ENCODE results near the gene ZNF207.
"Not testable (repeated sequence)": the region's sequence is repeated elsewhere in the genome, so short reads cannot be mapped to it uniquely, and the experiment has no call there.

Gene ZNF207

GRCh38 chr17:32335687-32336086 lies 14.3 kb upstream of the ZNF207 start:
- no peak for DNase-seq

GRCh38 chr17:32341141-32341856 lies 8.7 kb upstream of the ZNF207 start:
- DNase-seq: no peak

GRCh38 chr17:32341857-32342602 lies 7.9 kb upstream of the ZNF207 start, which contains the start of gene C17orf75:
Gene C17orf75 (minus strand): TSS chr17:32342173. CDS start chr17:32342139, 34 bp downstream.
- DNase-seq: no peak

GRCh38 chr17:32342603-32343325 lies 7.2 kb upstream of the ZNF207 start:
- no peak for DNase-seq

- no peak for DNase-seq
Measured at GRCh38 chr17:32345951-32346600, 3.9 kb upstream of the ZNF207 start.

- DNase-seq: no peak
Measured at GRCh38 chr17:32348483-32348800, 1.5 kb upstream of the ZNF207 start.

GRCh38 chr17:32349503-32349853 lies 479 bp upstream of the ZNF207 start:
- DNase-seq: no peak

- DNase-seq: no peak
Measured at GRCh38 chr17:32350666-32351418, 885 bp downstream of the ZNF207 start.

- DNase-seq: not testable (repeated sequence)
Measured at GRCh38 chr17:32352734-32353133, 2.8 kb downstream of the ZNF207 start.

- DNase-seq: no peak
Measured at GRCh38 chr17:32355649-32356377, 5.9 kb downstream of the ZNF207 start.

- DNase-seq: no peak
Measured at GRCh38 chr17:32356378-32356743, 6.4 kb downstream of the ZNF207 start.

- no peak for DNase-seq
Measured at GRCh38 chr17:32356750-32357149, 6.8 kb downstream of the ZNF207 start.

- no peak for DNase-seq
Measured at GRCh38 chr17:32357615-32358014, 7.7 kb downstream of the ZNF207 start.

GRCh38 chr17:32361270-32361669 lies 11.3 kb downstream of the ZNF207 start:
- DNase-seq: no peak

- DNase-seq: no peak
Measured at GRCh38 chr17:32370426-32370825, 20.5 kb downstream of the ZNF207 start.

GRCh38 chr17:32382526-32383223 lies 32.7 kb downstream of the ZNF207 start:
- no peak for DNase-seq

GRCh38 chr17:32383926-32384434 lies 34.0 kb downstream of the ZNF207 start:
- no peak for DNase-seq

- no peak for DNase-seq
Measured at GRCh38 chr17:32385121-32385520, 35.2 kb downstream of the ZNF207 start.

GRCh38 chr17:32385971-32386370 lies 36.0 kb downstream of the ZNF207 start:
- no peak for DNase-seq

- no peak for DNase-seq
Measured at GRCh38 chr17:32386844-32387243, 36.9 kb downstream of the ZNF207 start.

- DNase-seq: not testable (repeated sequence)
Measured at GRCh38 chr17:32388128-32388527, 38.2 kb downstream of the ZNF207 start.
